Activated gamma-delta T cell treated with anti-CD3 and anti-CD28 coated beads, Interleukin-2, amount 50 U/mL, for 16 hours (primary cell): Measurements from ENCODE around the gene ASXL2.
A peak's percentile ranks its signal among the peaks of the same experiment; 100 is the strongest.
"Not testable (repeated sequence)": the region's sequence is repeated elsewhere in the genome, so short reads cannot be mapped to it uniquely, and the experiment has no call there.

Source experiments
- DNase-seq: peaks from one replicate; pipeline ENCODE4 v3.0.0-alpha.2; 2020; ENCODE audit warnings: low read depth

ASXL2 gene

GRCh38 chr2:25832897-25833296, 45.4 kb downstream of the ASXL2 start:
- no peak for DNase-seq

- no peak for DNase-seq
These were observed 46.4 kb downstream of the ASXL2 start for GRCh38 chr2:25831746-25832449.

- DNase-seq: no peak
These were observed 48.5 kb downstream of the ASXL2 start for GRCh38 chr2:25829828-25830227.

GRCh38 chr2:25829377-25829704, 48.9 kb downstream of the ASXL2 start:
- no peak for DNase-seq

- not testable (repeated sequence) for DNase-seq
These were observed 49.5 kb downstream of the ASXL2 start for GRCh38 chr2:25828532-25829376.

- peak; percentile 53 for DNase-seq
These were observed 53.0 kb downstream of the ASXL2 start for GRCh38 chr2:25825238-25825637.

- DNase-seq: no peak
These were observed 53.6 kb downstream of the ASXL2 start for GRCh38 chr2:25824718-25825117.

- no peak for DNase-seq
These were observed 54.1 kb downstream of the ASXL2 start for GRCh38 chr2:25824216-25824615.

- peak; percentile 49 for DNase-seq
These were observed 55.8 kb downstream of the ASXL2 start for GRCh38 chr2:25822190-25823117.

GRCh38 chr2:25821225-25822056, 56.8 kb downstream of the ASXL2 start:
- DNase-seq: no peak

GRCh38 chr2:25819597-25820039, 58.7 kb downstream of the ASXL2 start:
- DNase-seq: no peak

GRCh38 chr2:25817630-25818029, 60.7 kb downstream of the ASXL2 start:
- DNase-seq: no peak

- no peak for DNase-seq
These were observed 61.3 kb downstream of the ASXL2 start for GRCh38 chr2:25817006-25817405.

GRCh38 chr2:25816249-25816648, 62.0 kb downstream of the ASXL2 start:
- DNase-seq: no peak

GRCh38 chr2:25814681-25815080, 63.6 kb downstream of the ASXL2 start:
- no peak for DNase-seq

- no peak for DNase-seq
These were observed 67.9 kb downstream of the ASXL2 start for GRCh38 chr2:25810428-25810827.

- no peak for DNase-seq
These were observed 68.6 kb downstream of the ASXL2 start for GRCh38 chr2:25809646-25810045.

- no peak for DNase-seq
These were observed 70.3 kb downstream of the ASXL2 start for GRCh38 chr2:25808006-25808383.

GRCh38 chr2:25806941-25807340, 71.3 kb downstream of the ASXL2 start:
- no peak for DNase-seq

- no peak for DNase-seq
These were observed 72.3 kb downstream of the ASXL2 start for GRCh38 chr2:25805987-25806386.

GRCh38 chr2:25804338-25804737, 73.9 kb downstream of the ASXL2 start:
- DNase-seq: no peak

- DNase-seq: no peak
These were observed 79.0 kb downstream of the ASXL2 start for GRCh38 chr2:25799301-25799700.
